HG02642 (cell line): ENCODE measurements around the gene EMX2.

Experiments
- ATAC-seq: cut with Tn5 transposase; IDR thresholded peaks from one replicate; pipeline ENCODE4 v1.9.1; 2021; ENCODE audit warnings: mild to moderate bottlenecking; ENCODE audit not compliant: unreplicated experiment, poor library complexity

The EMX2 gene

DNA sequence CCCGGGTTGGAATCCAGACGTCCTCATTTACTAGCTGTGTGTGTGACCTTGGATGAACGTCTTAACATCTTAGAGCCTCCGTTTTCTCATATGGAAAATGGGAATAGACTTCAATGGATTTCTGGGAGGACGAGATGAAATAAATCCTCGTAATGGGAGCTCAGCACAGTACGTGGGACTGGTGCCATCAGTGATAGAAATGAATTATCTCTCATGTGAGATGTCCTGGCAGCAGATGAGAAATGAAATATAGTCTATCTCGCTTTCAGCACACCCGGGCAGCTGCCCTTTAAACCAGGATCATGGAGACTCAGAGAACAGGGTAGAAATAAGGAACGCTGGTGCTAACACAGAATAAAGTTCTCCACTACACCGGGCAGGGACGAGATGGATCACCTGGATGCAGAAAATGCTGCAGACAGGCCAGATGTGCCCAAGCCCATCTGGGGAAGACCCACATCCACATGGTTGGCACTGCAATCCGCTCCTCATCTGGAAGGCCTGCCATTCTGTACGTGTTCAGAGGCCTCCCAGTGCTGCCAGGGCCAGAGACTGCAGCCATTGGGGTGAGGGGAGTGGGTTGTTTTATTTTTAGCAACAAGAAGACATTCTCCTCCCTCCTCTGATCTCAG is 11.1 kb upstream of the EMX2 start:
- no peak for ATAC-seq

DNA sequence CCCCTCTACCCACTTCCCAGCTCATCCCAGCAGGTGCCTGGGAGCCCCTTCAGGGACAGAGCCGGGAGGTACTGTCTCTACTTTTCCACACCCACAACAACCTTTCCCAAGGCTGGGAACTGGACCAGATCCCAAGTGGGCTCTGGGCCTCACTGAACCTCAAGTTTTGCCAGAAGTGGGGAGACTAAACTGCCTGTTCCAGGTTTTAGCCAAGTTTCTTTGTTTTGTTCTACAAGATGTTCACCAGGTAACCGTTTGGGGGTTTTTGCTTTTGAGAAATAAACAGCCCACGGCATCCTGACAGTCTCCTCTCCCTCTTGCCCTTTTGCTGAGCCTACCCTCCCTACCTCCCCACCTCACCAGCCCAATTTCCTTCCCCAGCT is 10.6 kb upstream of the EMX2 start:
- no peak for ATAC-seq

DNA sequence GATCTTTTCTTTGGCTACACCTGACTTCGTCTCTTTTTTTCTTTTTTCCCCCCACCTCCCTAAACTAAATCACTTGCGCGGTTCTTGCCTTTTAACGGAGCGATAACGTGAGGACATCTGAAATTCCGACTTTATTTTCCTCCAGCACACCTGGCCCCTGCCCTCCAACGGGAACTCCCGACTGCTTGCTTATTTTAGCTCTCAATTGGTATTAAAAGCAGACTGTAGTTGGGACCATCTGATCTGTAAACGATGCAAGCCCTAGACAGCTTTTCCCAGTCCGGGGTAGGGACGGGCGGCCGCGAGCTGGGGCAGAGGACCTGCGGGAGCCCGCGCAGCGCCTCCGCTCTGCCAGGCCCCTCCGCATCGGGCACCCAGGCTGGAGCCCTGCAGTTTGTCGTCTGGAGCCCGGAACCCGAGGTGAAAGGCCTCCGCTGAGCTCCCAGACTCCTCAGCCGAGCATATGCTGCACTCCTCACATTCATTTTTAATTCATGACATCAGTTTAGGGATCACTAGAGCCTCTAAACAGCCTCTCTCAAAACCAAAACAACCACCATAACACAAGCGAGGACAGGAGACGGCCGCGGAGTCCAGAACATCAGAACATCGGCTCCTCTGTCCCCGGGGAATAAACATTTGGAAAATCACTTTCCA is 10.0 kb upstream of the EMX2 start:
- ATAC-seq: no peak

DNA sequence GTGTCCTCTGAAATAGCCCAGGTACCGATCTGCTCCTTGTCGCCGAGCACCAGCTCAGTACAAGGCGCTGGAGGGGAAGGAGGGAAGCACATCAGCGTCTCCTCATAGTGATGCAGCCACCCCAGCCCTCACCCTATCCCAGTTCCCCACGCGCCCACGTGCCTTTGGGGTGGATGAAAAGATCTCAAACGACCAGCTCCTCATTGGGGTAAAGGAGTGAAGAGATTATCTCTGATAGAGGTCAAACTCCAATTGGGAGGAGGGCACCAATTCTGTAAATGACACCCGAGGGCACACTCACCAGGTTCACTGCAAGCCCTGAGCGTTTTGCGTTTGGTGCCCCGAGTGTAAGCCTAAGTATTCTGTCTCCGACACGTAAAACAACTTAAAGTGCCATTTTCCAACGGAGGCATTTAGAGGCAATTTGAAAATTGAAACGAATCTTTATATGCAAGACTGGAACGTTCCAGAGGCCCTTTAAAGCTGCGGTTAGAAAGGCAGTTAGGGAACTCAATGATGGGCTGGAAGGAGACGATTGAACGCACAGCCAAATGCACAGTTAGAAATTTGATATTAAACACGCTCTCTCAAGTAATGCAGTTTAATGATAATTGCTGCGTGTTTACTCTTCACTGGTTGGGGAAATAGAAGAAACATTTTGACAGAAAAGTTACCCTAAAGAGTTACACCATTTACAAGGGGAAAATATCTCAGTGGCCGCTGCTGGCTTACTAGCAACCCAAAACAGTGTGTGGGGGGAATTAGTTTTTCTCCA is 8.9 kb upstream of the EMX2 start:
- no peak for ATAC-seq

DNA sequence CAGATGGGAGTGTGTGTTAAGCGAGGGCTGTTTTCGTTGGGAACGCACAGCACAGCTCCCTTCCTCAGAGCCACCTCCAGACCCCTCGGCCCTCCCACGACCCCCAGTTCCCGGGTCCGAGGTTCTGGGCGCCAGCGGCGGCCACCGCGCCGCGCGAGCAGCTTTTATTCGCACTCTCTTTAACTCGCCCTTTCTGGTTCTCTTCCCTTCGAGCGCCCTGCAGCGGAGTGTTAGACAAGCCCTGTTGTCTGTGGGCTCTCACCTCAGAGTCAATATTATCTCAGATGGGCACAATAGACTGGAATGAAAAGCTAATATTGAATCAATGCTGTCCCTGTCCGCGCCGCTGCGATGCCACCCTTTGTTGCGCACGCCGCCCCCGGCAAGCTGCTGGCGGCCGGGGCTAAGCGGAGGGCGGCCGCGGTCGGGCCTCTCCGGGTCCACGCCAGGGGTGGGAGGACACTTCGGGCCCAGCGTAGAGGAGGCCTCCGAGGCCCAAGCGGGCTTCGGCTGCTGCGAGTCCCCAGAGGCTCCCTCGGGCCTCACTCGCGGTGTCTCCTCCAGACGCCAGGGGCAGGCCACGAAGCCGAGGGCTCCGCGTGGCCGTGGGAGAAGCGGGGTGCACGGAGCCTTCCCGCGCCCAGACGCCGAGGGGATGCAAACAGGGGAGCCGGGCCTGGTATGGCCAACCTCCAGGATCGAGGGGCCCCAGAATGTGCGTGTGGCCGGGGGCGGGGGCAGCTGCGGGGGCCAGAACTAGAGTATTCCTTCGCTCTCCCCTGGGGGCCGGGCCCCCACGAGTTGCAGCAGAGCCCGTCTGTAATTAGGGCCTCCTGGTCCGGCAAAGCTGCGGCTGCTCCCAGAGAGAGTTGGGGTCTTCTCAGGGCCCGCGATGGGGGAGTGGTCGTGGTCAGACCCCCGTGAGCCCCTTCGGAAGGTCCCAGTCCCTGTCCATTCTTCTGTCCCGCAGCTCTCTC is 7.9 kb upstream of the EMX2 start:
- ATAC-seq: no peak

DNA sequence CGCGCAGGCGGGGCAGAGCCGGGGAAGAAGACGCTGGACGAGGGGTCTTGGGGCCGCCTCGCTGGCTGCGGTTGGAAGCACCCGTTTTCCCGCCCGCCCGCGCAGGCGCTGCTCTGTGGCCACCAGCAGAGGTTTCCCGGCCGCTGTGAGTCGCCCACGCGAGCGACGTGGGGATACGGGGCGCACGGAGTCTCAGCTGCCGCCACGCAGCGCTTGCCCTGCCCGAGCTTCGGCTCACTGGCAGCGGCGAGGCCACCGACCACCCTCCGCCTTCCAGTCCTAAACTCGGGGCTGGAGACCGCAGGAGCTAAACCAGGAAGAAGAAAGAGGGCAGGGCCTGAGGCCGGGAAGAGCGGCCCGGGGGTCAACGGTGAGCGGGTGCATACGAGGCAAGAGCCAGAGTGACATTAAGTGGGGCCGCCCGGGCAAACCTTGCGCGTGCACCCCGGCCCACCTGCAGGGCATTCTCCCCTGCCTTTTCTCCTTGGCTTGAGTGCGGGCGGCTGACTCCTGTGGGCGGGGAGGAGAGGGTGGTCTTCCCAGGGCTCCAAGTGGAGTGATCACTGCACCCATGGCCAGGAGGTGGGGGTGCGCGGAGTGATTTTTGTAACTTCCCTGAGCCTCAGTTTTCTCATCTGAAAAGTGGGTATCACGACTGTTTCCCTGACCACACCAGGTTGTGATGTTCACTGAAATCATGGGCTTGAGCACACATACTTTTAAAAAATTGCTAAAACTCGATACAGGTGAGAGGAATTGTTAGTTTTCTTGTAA is 7.1 kb upstream of the EMX2 start:
- ATAC-seq: no peak

- no peak for ATAC-seq
These were observed 6.3 kb upstream of the EMX2 start for GRCh38 chr10:117536072-117536865.

DNA sequence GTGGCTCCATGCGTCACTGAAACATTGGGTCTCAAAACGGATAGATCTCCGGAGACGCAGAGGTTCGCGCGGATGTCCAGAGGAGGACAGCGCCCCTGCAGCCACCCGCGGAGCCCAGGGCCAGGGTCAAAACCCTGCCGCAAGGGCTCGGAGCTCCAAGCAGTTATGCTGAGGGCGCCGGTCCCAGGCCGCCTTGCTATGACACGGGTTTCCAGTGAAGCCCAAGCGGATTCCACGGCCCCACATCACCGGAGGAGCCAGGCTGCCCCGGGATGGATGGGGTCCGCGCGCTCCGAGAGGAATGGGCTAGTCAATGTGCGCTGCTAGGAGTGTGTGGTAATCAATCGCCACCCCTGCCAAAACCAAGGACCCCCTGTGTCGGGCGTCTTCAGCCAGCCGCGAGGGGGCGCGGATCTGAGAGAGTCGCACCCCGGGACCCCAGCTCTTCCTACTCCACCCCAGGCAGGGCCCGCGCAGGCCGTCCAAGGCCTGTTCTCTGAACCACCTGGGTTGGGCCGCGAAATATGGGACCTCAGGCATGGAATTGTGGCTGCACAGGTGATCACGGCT is 5.6 kb upstream of the EMX2 start:
- ATAC-seq: no peak

- ATAC-seq: no peak
These were observed 5.1 kb upstream of the EMX2 start for GRCh38 chr10:117537436-117537903.

GRCh38 chr10:117537904-117538524 is 4.5 kb upstream of the EMX2 start:
- no peak for ATAC-seq

GRCh38 chr10:117539361-117539773 is 3.2 kb upstream of the EMX2 start:
- ATAC-seq: no peak

GRCh38 chr10:117539903-117540639 is 2.5 kb upstream of the EMX2 start:
- no peak for ATAC-seq

- ATAC-seq: no peak
These were observed 1.7 kb upstream of the EMX2 start for GRCh38 chr10:117540640-117541404.

- ATAC-seq: no peak
These were observed 1.1 kb upstream of the EMX2 start for GRCh38 chr10:117541405-117541908.

DNA sequence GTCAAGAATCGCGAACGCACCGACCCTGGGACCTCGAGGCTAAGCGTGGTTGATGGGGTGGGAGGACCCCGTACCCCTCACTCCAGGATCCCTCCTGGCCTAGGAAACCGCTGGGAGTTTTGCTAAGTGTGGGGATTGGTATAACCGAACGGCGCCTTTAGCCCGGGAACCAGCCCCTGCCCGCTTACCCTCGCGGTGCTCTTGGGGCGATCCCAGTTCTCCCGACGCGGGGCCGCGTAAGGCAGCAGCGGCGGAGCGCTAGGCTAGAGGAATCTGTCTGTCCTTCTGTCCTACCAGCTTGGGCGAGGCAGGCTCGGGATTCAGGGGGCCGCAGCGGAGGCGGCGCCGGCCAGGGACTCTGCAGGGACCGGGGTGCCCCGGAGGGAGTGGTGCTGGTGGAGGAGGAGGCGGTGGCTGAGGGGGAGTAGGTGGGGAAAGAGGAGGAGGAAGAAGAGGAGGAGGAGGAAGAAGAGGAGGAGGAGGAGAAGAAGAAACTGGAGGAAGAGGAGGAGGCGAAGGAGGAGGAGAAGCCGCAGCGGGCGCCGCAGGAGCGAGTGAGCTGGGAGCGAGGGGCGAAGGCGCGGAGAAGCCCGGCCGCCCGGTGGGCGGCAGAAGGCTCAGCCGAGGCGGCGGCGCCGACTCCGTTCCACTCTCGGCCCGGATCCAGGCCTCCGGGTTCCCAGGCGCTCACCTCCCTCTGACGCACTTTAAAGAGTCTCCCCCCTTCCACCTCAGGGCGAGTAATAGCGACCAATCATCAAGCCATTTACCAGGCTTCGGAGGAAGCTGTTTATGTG is 439 bp upstream of the EMX2 start:
- ATAC-seq: no peak
